GM12873 (cell line): ENCODE results near the gene HIP1.

Experiments
- TF ChIP-seq, protein P1 (sequence below): IDR thresholded peaks from 2 replicates; pipeline ENCODE4 v1.5.1; 2012; ENCODE audit warnings: low read depth, mild to moderate bottlenecking, moderate library complexity, low read length, control low read depth; ENCODE audit not compliant: insufficient read depth; ENCODE audit errors: missing control alignments

The HIP1 gene

GRCh38 chr7:75737856-75738603 is 711 bp downstream of the HIP1 start:
- TF ChIP-seq, protein P1, sequence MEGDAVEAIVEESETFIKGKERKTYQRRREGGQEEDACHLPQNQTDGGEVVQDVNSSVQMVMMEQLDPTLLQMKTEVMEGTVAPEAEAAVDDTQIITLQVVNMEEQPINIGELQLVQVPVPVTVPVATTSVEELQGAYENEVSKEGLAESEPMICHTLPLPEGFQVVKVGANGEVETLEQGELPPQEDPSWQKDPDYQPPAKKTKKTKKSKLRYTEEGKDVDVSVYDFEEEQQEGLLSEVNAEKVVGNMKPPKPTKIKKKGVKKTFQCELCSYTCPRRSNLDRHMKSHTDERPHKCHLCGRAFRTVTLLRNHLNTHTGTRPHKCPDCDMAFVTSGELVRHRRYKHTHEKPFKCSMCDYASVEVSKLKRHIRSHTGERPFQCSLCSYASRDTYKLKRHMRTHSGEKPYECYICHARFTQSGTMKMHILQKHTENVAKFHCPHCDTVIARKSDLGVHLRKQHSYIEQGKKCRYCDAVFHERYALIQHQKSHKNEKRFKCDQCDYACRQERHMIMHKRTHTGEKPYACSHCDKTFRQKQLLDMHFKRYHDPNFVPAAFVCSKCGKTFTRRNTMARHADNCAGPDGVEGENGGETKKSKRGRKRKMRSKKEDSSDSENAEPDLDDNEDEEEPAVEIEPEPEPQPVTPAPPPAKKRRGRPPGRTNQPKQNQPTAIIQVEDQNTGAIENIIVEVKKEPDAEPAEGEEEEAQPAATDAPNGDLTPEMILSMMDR, result no peak

- TF ChIP-seq, protein P1, result no peak
Measured at GRCh38 chr7:75735581-75736350, 3.0 kb downstream of the HIP1 start.

GRCh38 chr7:75734586-75735458 is 3.9 kb downstream of the HIP1 start:
- TF ChIP-seq, protein P1, result no peak

GRCh38 chr7:75732764-75733630 is 5.7 kb downstream of the HIP1 start:
- TF ChIP-seq, protein P1, result no peak

GRCh38 chr7:75732016-75732521 is 6.7 kb downstream of the HIP1 start:
- TF ChIP-seq, protein P1, result no peak

GRCh38 chr7:75729851-75730274 is 8.9 kb downstream of the HIP1 start:
- TF ChIP-seq, protein P1, result no peak
